Subcutaneous adipose tissue (tissue), 4 donors: ENCODE results near the gene AUTS2. TPM values are rescaled to one million over a fixed set of nuclear protein-coding genes. Genes with fewer than 3 reads are reported as not detected.

Source experiments
- CTCF ChIP-seq: fragments of 450-650 bp; IDR thresholded peaks from one replicate; pipeline ENCODE4 v1.5.1; 2016; ENCODE audit warnings: low read depth, mild to moderate bottlenecking, control low read depth, antibody characterized with exemption, moderate library complexity
- total RNA-seq, 4 donors: library from RNA; depleted of rRNA; stranded (reverse); fragments of >200 nt; gene quantifications; one replicate each; pipeline ENCODE4 v1.1.0, GENCODE V29; 2016

Gene AUTS2
- total RNA-seq, 4 donors from 2014 or later = 22.4 to 46.9 (median 27.4) TPM

DNA sequence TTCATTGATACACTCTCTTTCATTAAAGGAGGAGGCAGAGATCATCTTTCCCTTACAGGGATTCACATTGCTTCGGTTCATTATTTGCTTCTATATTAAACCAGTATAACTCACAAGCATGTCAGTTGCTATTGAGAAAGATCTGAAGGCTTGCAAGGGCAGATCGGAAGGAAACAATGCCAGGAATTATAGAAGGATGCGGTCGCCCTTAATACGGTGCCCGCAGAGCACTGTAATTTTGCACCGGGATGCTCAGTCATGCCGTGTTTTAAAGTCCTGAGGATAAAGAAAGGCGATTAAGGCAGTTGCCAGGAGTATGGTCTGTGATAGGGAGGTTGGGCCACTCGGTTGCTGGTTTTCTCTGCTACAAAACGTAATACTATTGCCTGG lies 1183.6 kb downstream of the AUTS2 start:
- TF ChIP-seq CTCF = no peak

GRCh38 chr7:70782796-70783195 lies 1184.5 kb downstream of the AUTS2 start:
- no peak for TF ChIP-seq CTCF

- no peak for TF ChIP-seq CTCF
These were observed 1187.2 kb downstream of the AUTS2 start for GRCh38 chr7:70785427-70785826.

DNA sequence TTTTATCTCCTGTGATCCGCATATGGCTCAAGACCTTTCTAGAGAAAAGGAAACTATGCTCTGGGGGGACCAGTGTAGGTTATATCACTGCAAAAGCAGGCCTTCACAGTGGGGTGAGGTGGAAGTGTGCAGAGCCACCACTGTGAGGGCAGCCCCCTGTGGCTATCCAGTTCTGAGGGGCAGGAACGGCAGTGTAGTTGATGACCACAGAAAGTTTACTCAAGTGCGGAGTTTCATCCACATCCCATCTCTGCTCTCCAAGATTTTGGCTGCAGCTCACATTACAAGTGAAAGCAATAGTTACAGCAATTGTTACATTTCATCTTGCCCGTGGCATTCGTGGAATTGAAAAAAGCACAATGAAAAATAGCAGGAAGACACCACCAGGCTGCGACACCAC lies 1187.8 kb downstream of the AUTS2 start:
- no peak for TF ChIP-seq CTCF

GRCh38 chr7:70787286-70787685 lies 1189.0 kb downstream of the AUTS2 start:
- TF ChIP-seq CTCF = no peak

GRCh38 chr7:70787771-70788170 lies 1189.5 kb downstream of the AUTS2 start:
- no peak for TF ChIP-seq CTCF

DNA sequence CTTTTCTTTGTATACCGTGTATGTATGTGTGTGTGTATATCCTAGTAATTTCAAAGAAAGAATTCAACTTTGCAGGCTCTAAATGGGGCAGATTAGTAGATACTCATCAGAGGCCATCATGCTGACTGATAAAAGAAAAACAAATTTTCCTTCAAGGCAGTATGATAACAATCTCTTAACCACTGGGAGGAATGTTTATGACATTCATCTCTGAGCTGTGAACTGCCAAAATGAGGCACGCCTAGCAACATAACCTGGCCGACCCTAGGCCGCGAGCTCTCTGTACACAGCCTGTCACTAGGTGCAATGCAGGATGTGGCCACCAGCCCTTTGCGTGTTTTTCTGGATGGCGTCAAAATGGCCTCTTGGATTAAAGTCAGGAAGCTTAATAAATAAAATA lies 1190.0 kb downstream of the AUTS2 start:
- TF ChIP-seq CTCF = no peak
